Prostate gland (tissue), 2 donors: ENCODE data around the gene WDR88.

Experiments
- POLR2A ChIP-seq: fragments of 450-650 bp; IDR thresholded peaks from one replicate; pipeline ENCODE4 v1.6.1; 2016; ENCODE audit warnings: antibody characterized with exemption, mild to moderate bottlenecking
- POLR2AphosphoS5 ChIP-seq: sonication (generic); formaldehyde crosslinking; IDR thresholded peaks from one replicate; pipeline ENCODE4 v1.6.1; 2017; ENCODE audit warnings: antibody characterized with exemption
- TF ChIP-seq, protein P1 (sequence below), 4 experiments: fragments of 200-600 bp in 2 of 4; fragments of 450-650 bp in 2 of 4; sonication (generic) in 2 of 4; IDR thresholded peaks; 1 replicate in 3 of 4; 2 replicates in 1 of 4; pipeline ENCODE4 v1.5.1; 2016 to 2019; ENCODE audit warnings: antibody characterized with exemption in 4 of 4, mild to moderate bottlenecking in 2 of 4, moderate library complexity in 2 of 4

- TF ChIP-seq, protein P1, sequence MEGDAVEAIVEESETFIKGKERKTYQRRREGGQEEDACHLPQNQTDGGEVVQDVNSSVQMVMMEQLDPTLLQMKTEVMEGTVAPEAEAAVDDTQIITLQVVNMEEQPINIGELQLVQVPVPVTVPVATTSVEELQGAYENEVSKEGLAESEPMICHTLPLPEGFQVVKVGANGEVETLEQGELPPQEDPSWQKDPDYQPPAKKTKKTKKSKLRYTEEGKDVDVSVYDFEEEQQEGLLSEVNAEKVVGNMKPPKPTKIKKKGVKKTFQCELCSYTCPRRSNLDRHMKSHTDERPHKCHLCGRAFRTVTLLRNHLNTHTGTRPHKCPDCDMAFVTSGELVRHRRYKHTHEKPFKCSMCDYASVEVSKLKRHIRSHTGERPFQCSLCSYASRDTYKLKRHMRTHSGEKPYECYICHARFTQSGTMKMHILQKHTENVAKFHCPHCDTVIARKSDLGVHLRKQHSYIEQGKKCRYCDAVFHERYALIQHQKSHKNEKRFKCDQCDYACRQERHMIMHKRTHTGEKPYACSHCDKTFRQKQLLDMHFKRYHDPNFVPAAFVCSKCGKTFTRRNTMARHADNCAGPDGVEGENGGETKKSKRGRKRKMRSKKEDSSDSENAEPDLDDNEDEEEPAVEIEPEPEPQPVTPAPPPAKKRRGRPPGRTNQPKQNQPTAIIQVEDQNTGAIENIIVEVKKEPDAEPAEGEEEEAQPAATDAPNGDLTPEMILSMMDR (IDR thresholded peaks at IDR 0.05) = no peak
- TF ChIP-seq POLR2A (no peak), POLR2AphosphoS5 (no peak)
Measured at GRCh38 chr19:33217881-33218280, 86.0 kb downstream of the WDR88 start.
